B cell (primary cell): Measurements from ENCODE around the gene SLC37A4. TPM values are rescaled to one million over a fixed set of nuclear protein-coding genes. Genes with fewer than 3 reads are reported as not detected.
"Not testable (repeated sequence)": the region's sequence is repeated elsewhere in the genome, so short reads cannot be mapped to it uniquely, and the experiment has no call there.

Source experiments
- ATAC-seq: fragments of 200-7000 bp; cut with Tn5 transposase; one replicate; pipeline ENCODE4 v1.10.0; 2021; ENCODE audit warnings: low read depth, mild to moderate bottlenecking, moderate number of reproducible peaks, moderate library complexity
- CTCF ChIA-PET: fragments of 350-600 bp; sonication (Branson Sonifier 250); formaldehyde crosslinking; loops from one replicate; lab custom pipeline; 2021; ENCODE audit warnings: antibody characterized with exemption, inconsistent platforms; lab: Charles Lee
- POLR2A ChIA-PET: fragments of 350-600 bp; sonication (Branson Sonifier 250); formaldehyde crosslinking; loops from one replicate; lab custom pipeline; 2021; ENCODE audit warnings: antibody characterized with exemption; lab: Charles Lee
- DNase-seq: peaks from one replicate; pipeline ENCODE4 v3.0.0; 2013
- H2AFZ ChIP-seq: 2 replicates; pipeline ENCODE4 v1.6.1; 2012; ENCODE audit warnings: mild to moderate bottlenecking, low read depth, low read length; ENCODE audit not compliant: insufficient read depth, poor library complexity, severe bottlenecking
- H3K27ac ChIP-seq, 2 donors: 1 replicate in 1 of 2; 2 replicates in 1 of 2; pipeline ENCODE4 v1.5.1; 2012 to 2013; ENCODE audit warnings: low read length in 2 of 2, mild to moderate bottlenecking in 2 of 2, moderate library complexity in 1 of 2
- H3K27me3 ChIP-seq, 4 experiments: fragments of 200-600 bp in 1 of 4; sonication (generic) in 1 of 4; replicated peaks in 1 of 4; 1 replicate in 2 of 4; 2 replicates in 2 of 4; pipeline versions ENCODE4 v1.6.1 to v1.7.0; 2013 to 2016; ENCODE audit warnings: low read length in 3 of 4, mild to moderate bottlenecking in 2 of 4, mixed read lengths in 1 of 4, moderate library complexity in 1 of 4; ENCODE audit not compliant: insufficient read depth in 4 of 4, control insufficient read depth in 3 of 4; ENCODE audit errors: control extremely low read depth in 1 of 4
- H3K36me3 ChIP-seq, 2 experiments: replicated peaks in 1 of 2; 1 replicate in 1 of 2; 2 replicates in 1 of 2; pipeline versions ENCODE4 v1.6.1 to v1.7.1; 2013; ENCODE audit warnings: low read length in 1 of 2; ENCODE audit not compliant: insufficient read depth in 2 of 2, control insufficient read depth in 1 of 2; ENCODE audit errors: control extremely low read depth in 1 of 2, extremely low read depth in 1 of 2
- H3K4me1 ChIP-seq, 2 donors: fragments of 200-600 bp in 1 of 2; sonication (generic) in 1 of 2; 1 replicate in 1 of 2; 2 replicates in 1 of 2; pipeline versions ENCODE4 v1.5.1 to v1.6.1; 2013 to 2017; ENCODE audit warnings: low read length in 2 of 2; ENCODE audit not compliant: control insufficient read depth in 2 of 2, insufficient read depth in 2 of 2
- H3K4me2 ChIP-seq: replicated peaks from 2 replicates; pipeline ENCODE3; 2012; ENCODE audit warnings: mild to moderate bottlenecking, low read depth, low read length; ENCODE audit not compliant: poor library complexity, severe bottlenecking
- H3K4me3 ChIP-seq, 5 experiments: fragments of 200-600 bp in 1 of 5; sonication (generic) in 1 of 5; 1 replicate in 3 of 5; 2 replicates in 2 of 5; pipeline versions ENCODE4 v1.5.1 to v1.7.0; 2011 to 2016; ENCODE audit warnings: low read length in 4 of 5, mild to moderate bottlenecking in 4 of 5, low read depth in 2 of 5, control low read depth in 1 of 5, moderate library complexity in 1 of 5; ENCODE audit not compliant: insufficient read depth in 1 of 5; ENCODE audit errors: control extremely low read depth in 1 of 5, extremely low read depth in 1 of 5
- H3K79me2 ChIP-seq: fragments of 200-600 bp; sonication (generic); one replicate; pipeline ENCODE4 v1.6.0; 2016; ENCODE audit warnings: low read length; ENCODE audit not compliant: control insufficient read depth, insufficient read depth
- H3K9ac ChIP-seq: fragments of 200-600 bp; sonication (generic); 2 replicates; pipeline ENCODE4 v1.6.1; 2017; ENCODE audit warnings: mild to moderate bottlenecking, low read length, moderate library complexity
- H3K9me3 ChIP-seq, 3 donors: one replicate each; pipeline versions ENCODE4 v1.6.1 to v1.7.1; 2013; ENCODE audit warnings: low read length in 2 of 3; ENCODE audit not compliant: control insufficient read depth in 2 of 3, insufficient read depth in 1 of 3; ENCODE audit errors: control extremely low read depth in 1 of 3
- H4K20me1 ChIP-seq: 2 replicates; pipeline ENCODE4 v1.6.0; 2012; ENCODE audit warnings: mild to moderate bottlenecking, low read length; ENCODE audit not compliant: insufficient read depth, control insufficient read depth, poor library complexity, severe bottlenecking
- H3K27ac Mint-ChIP-seq: one replicate; pipeline ENCODE4 v1.8.0; 2021; ENCODE audit warnings: mixed read lengths
- H3K27me3 Mint-ChIP-seq: one replicate; pipeline ENCODE4 v1.8.0; 2021; ENCODE audit warnings: mixed read lengths
- H3K4me1 Mint-ChIP-seq: one replicate; pipeline ENCODE4 v1.8.0; 2021; ENCODE audit warnings: mixed read lengths
- H3K4me3 Mint-ChIP-seq: one replicate; pipeline ENCODE4 v1.8.0; 2021; ENCODE audit warnings: mixed read lengths
- H3K9me3 Mint-ChIP-seq: one replicate; pipeline ENCODE4 v1.8.0; 2022; ENCODE audit warnings: mixed read lengths; ENCODE audit not compliant: insufficient read depth
- EZH2 ChIP-seq: IDR thresholded peaks from 2 replicates; pipeline ENCODE4 v1.6.1; 2012; ENCODE audit warnings: borderline replicate concordance, low read depth, mild to moderate bottlenecking, moderate library complexity, low read length; ENCODE audit not compliant: insufficient read depth, poor library complexity, severe bottlenecking
- WGBS: methylation state at CpG from one replicate; pipeline ENCODE4 v1.1.5; 2013; ENCODE audit warnings: missing lambda C conversion rate; ENCODE audit not compliant: insufficient coverage; 5-methylcytosine and 5-hydroxymethylcytosine counted together
- intact Hi-C: fragments of 100-400 bp; cut with micrococcal nuclease; formaldehyde crosslinking; loops from one replicate; pipeline ENCODE4 v1.10.0; 2022
- polyA plus RNA-seq: library from polyadenylated mRNA; depleted of rRNA; stranded (reverse); fragments of >200 nt; gene quantifications from 2 replicates; pipeline ENCODE4 v1.2.3, GENCODE V29; 2012
- total RNA-seq, 2 donors: library from RNA; stranded (reverse); fragments of 120-200 nt in 1 of 2; gene quantifications; 1 replicate in 1 of 2; 2 replicates in 1 of 2; pipeline versions ENCODE4 v1.2.3 to v1.2.4, GENCODE V29; 2013 to 2022
- TF ChIP-seq, protein P1 (sequence below): fragments of 200-600 bp; IDR thresholded peaks from one replicate; pipeline ENCODE4 v1.8.0; 2022; ENCODE audit warnings: antibody characterized with exemption, mild to moderate bottlenecking

SLC37A4 gene
- total and polyA plus RNA-seq, 2 donors (not counting 1 experiment from before 2014, with no cell fraction given) = 14.3 to 26.3 TPM

DNA sequence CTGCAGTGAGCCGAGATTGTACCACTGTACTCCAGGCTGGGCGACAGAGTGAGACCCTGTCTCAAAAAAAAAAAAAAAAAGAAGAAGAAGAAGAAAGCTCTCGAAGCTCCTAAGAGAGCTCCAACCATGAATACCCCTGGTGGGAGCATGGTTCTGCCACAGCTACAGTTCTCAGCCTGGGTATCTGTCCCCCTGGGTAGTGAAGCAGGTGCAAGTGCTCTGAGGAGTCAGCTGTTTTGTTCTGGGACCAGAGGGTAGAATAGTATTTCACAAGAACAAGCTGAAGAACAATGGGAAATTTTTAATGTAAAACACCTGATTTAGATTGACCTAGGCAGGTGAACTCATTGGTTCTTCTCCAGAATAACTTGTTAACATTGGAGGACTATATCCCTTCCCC is 30.6 kb upstream of the SLC37A4 start:
- no CpG with 5 or more reads among the region's 3 CpGs for WGBS

GRCh38 chr11:119059128-119059527 is 28.5 kb upstream of the SLC37A4 start:
- H3K4me3 ChIP-seq, H3K27ac ChIP-seq, H2AFZ ChIP-seq, intact Hi-C loops, H3K27me3 Mint-ChIP-seq, H3K27ac Mint-ChIP-seq, H4K20me1 ChIP-seq, H3K27me3 ChIP-seq, H3K4me2 ChIP-seq, H3K9me3 Mint-ChIP-seq, DNase-seq, H3K4me3 Mint-ChIP-seq, H3K9me3 ChIP-seq, H3K9ac ChIP-seq, ATAC-seq: not testable (repeated sequence)
- H3K79me2 ChIP-seq = peaks cover 72% of the 10 kb centered on the region
- H3K4me1 ChIP-seq = peaks cover 17 to 24% of the 10 kb centered on the region in 2 donors
- peaks cover 4 to 15% of the 10 kb centered on the region in 2 experiments for H3K36me3 ChIP-seq
- 100% methylated on average over 2 of the region's 35 CpGs for WGBS
- POLR2A ChIA-PET = interaction anchor here (3.8 kb wide), 1 partner anchor 8 kb away, joined by 14 read pairs; the partner anchor contains the start of gene VPS11
- H3K4me1 Mint-ChIP-seq = peaks cover 27% of the 10 kb centered on the region
- CTCF ChIA-PET = interaction anchor here (0.6 kb wide), 1 partner anchor 39 kb away, joined by 4 read pairs; no protein-coding TSS in a partner anchor

More for the DNA sequence above, 30.6 kb upstream of the SLC37A4 start:
- Mint-ChIP-seq H3K4me3 (no peak overlapping the region), H3K27ac (no peak overlapping the region), H3K27me3 (no peaks in the 10 kb centered on the region), H3K4me1 (peaks cover 26% of the 10 kb centered on the region), H3K9me3 (no peaks in the 10 kb centered on the region)
- CTCF ChIA-PET = interaction anchor here (0.7 to 1.1 kb wide), 2 partner anchors 13 to 261 kb away, joined by 3 to 5 read pairs; no protein-coding TSS in a partner anchor
- Histone ChIP-seq H3K4me1 (peaks cover 9 to 15% of the 10 kb centered on the region in 2 donors), H3K27ac (no peak overlapping the region), H3K9me3 (no peaks in the 10 kb centered on the region), H2AFZ (no peak overlapping the region), H3K79me2 (peaks cover 76% of the 10 kb centered on the region), H3K4me3 (no peak overlapping the region), H3K27me3 (no peaks in the 10 kb centered on the region), H3K9ac (no peak overlapping the region), H4K20me1 (no peaks in the 10 kb centered on the region), H3K36me3 (peaks cover 3 to 4% of the 10 kb centered on the region in 2 experiments), H3K4me2 (no peak overlapping the region)
- intact Hi-C loops = no loop called here
- POLR2A ChIA-PET = interaction anchor here (0.6 kb wide), 1 partner anchor 20 kb away, joined by 7 read pairs; no protein-coding TSS in a partner anchor
- DNase-seq (no peak), ATAC-seq (no peak)
- no peak for TF ChIP-seq EZH2
- TF ChIP-seq, protein P1, sequence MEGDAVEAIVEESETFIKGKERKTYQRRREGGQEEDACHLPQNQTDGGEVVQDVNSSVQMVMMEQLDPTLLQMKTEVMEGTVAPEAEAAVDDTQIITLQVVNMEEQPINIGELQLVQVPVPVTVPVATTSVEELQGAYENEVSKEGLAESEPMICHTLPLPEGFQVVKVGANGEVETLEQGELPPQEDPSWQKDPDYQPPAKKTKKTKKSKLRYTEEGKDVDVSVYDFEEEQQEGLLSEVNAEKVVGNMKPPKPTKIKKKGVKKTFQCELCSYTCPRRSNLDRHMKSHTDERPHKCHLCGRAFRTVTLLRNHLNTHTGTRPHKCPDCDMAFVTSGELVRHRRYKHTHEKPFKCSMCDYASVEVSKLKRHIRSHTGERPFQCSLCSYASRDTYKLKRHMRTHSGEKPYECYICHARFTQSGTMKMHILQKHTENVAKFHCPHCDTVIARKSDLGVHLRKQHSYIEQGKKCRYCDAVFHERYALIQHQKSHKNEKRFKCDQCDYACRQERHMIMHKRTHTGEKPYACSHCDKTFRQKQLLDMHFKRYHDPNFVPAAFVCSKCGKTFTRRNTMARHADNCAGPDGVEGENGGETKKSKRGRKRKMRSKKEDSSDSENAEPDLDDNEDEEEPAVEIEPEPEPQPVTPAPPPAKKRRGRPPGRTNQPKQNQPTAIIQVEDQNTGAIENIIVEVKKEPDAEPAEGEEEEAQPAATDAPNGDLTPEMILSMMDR = no peak
